GM19467 (cell line): ENCODE measurements around the gene BBS1.
A peak's percentile ranks its signal among the peaks of the same experiment; 100 is the strongest.

Source experiments
- ATAC-seq: cut with Tn5 transposase; IDR thresholded peaks from one replicate; pipeline ENCODE4 v1.9.1; 2021; ENCODE audit warnings: mild to moderate bottlenecking, moderate library complexity; ENCODE audit not compliant: unreplicated experiment

Gene BBS1

DNA sequence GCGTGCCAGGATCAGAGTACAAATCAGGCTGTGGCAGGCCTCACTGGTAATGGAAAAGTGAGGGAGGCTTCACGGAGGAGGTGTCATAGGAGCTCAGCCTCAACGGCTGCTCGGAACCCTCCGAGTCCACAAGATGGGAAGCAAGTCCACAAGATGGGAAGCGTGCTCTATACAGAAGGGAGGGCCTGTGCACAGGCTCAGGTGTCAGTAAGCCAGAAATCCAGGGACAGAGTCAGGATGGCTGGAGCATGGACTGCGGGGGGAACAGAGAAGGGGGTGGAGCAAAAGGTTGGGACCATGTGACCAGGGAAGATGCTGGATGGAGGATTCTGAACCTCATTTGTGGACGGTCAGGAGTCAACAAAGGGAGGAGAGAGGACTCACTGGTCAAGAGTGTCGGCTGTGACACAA, 33.6 kb upstream of the BBS1 start:
- ATAC-seq, result no peak

DNA sequence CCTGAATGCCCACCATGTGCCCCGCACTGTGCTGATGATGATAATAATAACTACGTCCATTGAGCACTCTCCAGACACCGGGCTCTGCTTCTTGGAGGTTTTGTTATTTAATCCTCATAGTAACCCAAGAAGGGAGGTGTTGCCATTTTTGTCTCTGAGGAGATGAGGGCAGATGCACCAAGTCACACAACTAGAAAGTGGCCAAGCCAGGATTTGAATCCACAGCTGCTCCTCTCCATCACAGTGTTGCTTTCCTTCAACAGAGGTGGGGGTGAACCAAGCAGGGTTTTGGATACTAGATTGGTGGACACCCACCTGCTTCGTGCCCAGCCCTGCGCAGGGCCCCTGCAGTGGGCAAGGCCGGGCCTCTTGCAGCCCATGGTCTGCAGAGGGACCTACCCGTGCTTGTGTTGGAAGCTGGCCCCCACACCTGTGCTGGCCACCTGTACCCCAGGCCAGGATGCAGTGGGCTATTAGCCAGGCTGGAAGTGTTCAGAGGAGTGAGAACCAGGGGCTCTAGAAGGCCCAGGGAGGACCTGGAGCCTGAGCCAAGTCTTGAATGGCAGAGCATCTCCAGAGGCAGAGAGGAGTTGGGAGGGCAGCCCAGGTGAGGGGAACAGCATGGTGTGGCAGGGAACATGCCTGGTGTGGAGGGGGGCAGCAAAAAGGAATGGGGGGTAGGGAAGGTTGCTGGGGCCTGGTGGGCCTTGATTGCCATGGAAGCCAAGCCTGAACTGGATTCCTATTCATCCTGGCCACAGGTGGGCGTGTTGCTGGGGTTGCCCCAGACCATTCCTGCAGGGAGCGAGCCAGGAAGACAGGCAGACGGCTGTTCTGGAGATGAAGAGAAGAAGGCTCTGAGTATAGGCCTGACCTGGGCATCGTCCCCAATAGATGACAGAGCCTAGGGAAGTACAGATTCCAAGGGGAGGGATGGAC, 32.9 kb upstream of the BBS1 start:
- ATAC-seq, result no peak

DNA sequence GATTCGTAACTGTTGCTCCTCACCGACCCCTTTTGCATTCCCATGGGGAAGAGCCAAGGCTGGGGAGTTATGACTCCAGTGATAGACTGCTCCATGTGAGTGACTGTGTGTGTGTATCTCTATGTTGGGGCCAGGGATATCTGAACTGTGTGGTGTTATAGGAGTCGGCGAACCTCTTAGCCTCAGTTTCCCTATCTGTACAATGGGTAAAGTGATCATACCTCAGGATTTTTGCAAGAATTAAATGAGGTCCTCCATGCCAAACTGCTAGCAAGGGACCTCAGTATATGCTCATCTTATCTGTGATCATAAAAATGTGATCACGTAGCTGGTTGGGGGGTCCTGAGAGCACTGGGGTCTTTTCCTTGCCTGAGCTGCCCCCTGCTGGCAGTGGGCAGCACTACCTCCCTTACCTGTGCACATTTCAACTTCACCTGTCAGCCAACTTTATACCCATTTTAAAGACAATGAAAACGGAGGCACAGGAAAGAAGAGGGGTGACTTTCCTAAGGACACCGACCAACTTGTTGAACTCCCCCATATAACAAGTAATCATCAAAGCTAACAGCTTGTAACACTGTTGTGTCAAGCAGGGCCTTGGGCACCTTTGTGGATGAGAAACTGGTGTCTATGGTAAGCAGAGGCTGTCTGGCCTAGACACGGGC, 31.6 kb upstream of the BBS1 start:
- no peak for ATAC-seq

DNA sequence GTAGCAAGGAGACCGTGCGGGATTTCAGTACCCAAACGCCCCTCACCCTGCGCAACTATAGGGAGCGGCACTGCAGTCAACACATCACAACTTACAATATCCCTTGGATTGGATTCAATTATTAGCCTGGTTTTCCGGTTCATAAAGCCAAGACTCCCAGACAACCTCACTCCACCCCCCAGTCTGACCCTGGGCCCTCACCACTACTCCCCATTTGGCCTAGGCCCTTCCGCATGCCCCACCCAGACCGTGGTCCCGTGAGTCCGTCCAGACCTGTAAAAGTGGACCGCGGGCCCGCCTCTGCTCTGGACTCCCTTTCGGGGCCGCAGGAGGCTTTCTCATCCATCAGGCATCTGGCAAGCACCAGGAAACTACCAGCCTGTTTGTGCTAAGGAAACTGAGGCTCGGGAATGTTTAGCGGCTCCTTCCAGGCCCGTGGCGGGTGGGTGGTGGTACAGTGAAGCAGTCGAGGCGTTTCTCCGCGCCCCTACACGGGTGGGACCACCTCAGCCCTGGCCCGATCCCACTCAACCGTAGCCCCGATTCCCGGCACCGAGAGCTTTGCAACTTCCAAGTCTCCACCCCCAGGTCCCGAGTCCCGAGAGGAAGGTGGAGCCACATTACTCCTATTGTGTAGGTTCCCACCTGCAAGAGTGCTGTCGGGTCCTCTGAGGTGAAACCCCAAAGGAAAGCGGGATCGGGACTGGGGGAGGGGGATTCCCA, 30.9 kb upstream of the BBS1 start:
- peak; percentile 13 for ATAC-seq

DNA sequence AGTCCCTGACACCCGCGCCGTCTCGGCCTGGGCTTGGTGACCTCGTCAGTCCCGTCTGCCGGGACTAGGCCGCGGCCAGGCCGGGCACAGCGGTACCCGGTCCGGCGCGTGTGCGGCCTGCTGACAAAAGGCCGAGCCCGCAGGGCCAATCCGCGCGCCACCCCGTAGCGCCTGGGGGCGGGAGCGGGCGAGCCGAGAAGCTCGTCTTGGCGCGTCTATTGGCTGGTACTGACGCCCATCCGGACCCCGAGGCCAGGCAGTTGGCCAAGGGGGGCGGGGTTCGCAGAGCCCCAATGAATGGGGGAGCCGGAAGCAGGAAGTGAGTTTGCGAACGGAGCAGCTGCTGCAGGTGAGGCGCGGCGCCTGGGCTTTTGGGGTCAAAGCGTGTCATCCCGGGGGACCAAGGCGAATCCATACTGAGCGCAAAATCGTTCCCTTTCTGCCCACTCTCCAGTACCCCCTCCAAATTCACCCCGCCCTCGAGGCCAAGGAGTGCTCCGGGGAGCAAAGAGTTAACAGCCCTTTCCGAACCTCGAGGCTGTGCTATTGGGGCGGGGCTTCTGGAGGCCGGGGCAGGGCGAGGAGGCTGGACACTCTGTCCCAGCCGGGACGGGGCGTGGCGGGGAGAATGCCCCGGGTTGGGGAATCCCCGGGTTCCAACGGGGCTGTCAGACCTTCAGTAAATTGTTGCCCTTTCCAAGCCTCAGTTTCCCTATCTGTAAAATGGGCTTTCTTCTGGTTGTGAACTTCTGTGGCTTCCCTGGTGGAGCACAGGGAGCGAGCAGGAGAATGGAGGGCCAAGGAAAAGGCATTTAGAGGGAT, 30.1 kb upstream of the BBS1 start, which contains the start of gene DPP3:
DPP3 (plus strand) TSS at position 318 of the 822 bp plus-strand sequence. CDS start 1,767 bp downstream, outside the sequence.
- ATAC-seq, result peak; percentile 91

DNA sequence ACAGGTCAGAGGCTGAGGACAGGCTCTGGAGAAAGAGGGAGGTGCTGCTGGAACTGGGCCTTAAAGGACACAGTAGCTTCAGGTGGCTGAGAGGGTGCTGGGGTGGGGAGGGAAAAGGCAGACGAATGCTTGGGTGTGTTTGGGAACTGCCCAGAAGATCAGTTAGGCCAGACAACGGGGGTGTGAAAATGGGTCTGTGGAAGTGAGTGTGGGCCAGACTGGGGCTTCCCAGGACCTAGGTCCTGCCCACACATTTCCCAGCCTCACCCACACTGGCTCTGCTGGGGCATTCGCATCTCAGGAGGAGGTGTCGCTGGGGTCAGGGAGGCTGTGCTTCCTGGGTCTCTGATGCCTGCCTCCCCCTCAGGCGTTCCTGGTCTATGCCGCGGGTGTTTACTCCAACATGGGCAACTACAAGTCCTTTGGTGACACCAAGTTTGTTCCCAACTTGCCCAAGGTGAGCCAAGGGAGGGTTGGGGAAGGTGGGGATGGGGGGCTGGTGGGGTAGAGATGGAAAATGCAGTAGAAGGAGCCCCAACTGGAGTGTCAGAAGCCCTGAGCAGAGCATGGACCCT, 25.5 kb upstream of the BBS1 start:
- no peak for ATAC-seq

DNA sequence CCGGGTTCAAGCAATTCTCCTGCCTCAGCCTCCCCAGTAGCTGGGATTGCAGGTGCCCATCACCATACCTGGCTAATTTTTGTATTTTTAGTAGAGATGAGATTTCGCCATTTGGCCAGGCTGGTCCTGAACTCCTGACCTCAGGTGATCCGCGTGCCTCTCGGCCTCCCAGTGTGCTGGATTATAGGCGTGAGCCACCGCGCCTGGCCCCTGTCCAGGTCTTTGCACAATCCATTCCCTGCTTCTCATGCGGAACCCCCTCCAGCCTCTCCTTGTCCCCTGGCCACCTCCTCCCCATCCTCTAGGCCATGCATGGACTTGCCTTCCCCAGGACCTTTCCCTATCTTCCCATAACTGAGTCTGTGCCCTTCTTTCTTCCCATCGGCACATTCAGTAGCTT, 21.5 kb upstream of the BBS1 start:
- no peak for ATAC-seq

DNA sequence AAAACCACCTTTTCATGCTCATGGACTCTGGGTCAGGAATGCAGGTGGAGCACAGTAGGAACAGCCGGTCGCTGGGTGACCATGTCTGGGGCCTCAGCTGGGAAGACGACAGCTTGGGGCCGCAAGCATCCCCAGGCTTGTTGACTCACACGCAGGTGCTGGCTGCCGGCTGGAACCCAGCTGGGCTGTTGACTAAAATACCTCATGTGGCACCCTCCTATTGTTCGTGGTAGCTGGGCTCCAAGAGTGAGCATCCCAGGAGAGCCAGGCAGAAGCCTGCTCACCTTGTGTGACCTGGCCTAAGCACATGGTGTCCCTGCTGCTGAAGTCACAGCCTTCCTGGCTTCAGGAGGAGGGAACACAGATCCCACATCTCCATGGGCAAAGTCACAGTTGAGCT, 20.8 kb upstream of the BBS1 start:
- no peak for ATAC-seq

DNA sequence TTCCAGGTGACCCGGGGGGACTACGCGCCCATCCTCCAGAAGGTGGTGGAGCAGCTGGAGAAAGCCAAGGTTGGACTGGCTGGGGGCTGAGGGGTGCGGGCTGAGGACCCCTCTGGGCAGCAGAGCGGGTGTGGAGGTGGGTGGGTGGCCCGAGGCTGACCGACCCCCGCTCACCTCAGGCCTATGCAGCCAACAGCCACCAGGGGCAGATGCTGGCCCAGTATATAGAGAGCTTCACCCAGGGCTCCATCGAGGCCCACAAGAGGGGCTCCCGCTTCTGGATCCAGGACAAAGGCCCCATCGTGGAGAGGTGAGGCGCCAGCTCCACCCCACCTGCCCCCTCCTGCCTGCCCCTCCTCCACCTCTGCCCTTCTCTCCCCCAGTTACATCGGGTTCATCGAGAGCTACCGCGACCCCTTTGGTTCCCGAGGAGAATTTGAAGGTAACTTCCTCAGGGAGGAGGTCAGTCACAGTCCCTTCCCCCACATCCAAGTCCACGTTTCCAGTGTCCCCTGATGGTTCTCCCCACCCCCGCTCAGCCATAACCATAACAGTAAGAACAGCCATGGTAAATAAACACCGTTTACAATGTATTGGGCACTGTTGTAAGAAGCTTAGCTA, 19.0 kb upstream of the BBS1 start:
- no peak for ATAC-seq

DNA sequence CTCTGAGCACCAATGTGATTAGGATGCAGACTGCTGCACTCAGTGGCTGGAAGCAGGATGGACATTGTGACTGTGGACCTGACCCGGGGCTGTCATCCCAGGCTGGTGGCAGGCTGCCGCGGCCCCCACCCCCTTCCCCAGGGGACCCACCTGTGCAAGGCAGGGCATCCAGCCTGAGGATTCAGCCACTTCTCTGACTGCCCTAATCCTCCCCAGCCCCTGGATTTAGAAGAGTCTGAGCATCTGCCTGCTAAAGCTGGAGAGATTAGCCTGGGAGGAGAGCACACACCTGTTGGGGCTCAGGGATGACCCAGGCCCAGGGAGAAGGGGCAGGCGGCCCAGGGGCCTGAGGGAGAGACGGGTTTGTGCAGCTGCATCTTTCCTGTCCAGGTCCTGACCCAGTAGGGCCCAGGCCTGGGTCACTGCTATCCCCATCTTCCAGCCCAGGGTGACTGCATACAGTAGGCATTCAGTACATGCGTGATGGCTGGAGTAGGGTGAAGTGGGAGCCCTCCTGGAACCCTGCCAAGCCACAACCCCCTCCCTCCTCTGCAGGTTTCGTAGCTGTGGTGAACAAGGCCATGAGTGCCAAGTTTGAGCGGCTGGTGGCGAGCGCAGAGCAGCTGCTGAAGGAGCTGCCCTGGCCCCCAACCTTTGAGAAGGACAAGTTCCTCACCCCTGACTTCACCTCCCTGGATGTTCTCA, 18.1 kb upstream of the BBS1 start:
- no peak for ATAC-seq

DNA sequence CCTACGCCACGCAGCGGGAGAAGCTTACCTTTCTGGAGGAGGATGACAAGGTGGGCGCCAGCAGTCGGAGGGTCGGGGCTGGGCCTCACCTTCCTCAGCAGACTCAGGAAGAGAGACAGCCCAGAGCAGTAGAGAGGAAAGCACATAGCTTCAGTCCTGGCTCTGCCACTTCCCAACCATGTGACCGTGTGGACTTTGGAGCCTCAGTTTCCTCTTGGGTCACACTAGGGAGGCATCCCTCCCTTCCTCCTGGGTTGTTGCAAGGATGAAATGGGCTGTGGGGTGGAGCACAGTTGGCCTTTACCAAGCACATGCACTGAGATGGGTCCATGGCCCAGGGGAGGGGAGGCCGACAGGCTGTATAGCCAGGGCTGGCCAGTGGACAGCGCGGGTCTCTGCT, 17.3 kb upstream of the BBS1 start:
- ATAC-seq, result no peak

DNA sequence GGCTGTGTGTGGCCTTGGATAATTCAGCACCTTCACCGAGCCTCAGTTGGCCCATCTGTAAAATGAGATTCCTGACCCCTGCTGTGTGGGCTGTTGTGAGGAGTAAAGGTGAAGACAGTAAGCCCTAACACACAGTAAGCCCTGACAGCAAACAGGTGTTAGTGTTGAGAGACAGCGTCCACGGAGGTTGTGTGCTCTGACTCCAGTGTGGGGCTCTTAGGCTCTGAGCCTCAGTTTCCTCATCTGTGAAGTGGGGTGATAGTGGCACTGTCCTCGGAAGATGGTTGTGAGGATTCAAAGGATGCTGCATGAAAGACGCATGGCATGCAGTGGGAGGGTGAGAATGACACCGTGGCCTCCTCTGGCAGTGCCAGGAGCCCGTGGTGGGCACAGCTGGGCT, 16.0 kb upstream of the BBS1 start:
- ATAC-seq, result no peak

DNA sequence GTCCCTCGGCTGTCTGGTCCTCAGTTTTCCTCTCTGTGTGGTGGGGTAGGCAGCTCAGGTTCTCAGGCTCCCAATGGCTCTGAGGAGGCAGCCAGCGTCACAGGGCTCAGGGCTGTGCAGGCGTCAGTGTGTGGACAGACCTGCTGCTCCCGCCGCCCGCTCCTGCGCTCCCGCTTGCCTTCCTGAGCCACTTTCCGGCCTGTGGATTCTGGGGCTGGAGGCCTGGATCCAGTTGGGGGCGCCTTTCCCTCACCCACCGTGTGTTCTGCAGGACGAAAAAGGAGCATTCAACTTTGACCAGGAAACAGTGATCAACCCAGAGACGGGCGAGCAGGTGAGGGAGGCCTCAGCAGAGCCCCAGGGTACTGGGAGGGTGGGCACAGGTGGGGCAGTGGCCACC, 15.5 kb upstream of the BBS1 start:
- no peak for ATAC-seq

DNA sequence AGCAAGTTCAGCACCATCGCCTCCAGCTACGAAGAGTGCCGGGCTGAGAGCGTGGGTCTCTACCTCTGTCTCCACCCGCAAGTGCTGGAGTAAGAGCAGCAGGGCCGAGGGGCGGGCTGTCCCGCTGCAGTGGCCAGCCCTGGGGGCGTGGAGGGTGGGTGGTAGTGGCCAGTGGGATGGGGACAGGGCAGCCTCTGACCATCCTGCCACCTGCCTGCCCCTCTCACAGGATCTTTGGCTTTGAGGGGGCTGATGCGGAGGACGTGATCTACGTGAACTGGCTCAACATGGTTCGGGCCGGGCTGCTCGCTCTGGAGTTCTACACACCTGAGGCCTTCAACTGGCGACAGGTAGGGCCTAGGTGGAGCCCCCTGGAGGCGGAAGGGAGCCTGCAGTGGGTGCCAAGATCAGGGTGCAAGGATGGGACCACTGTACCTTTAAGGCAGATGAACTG, 15.0 kb upstream of the BBS1 start:
- ATAC-seq, result no peak

DNA sequence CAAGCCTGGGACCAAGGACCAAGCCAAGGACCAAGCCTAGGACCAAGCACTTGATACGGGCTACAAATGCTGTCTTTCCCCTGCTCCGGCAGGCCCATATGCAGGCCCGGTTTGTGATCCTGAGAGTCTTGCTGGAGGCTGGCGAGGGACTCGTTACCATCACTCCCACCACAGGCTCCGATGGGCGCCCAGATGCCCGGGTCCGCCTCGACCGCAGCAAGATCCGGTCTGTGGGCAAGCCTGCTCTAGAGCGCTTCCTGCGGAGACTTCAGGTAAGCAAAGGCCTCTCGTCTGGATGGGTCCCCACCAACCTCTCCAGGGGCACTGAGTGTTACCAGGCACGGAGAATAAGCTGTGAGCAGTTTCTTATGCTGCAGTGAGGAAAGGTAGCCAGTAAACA, 13.2 kb upstream of the BBS1 start:
- ATAC-seq, result no peak

DNA sequence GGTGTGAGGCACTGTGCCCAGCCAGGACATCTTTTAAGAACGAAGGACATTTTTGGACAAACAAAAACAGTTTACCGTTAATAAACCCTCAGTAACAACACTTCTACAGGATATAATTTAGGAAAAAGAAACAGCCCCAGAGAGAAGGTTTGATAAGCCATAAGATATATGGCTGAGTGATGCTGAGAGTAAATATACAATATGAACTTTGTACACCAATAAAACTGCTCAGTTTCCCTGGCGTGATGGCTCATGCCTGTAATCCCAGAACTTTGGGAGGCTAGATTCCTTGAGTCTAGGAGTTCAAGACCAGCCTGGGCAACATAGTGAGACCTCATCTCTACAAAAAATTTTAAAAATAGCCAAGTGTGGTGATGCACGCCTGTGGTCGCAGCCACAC, 11.9 kb upstream of the BBS1 start:
- ATAC-seq, result no peak

DNA sequence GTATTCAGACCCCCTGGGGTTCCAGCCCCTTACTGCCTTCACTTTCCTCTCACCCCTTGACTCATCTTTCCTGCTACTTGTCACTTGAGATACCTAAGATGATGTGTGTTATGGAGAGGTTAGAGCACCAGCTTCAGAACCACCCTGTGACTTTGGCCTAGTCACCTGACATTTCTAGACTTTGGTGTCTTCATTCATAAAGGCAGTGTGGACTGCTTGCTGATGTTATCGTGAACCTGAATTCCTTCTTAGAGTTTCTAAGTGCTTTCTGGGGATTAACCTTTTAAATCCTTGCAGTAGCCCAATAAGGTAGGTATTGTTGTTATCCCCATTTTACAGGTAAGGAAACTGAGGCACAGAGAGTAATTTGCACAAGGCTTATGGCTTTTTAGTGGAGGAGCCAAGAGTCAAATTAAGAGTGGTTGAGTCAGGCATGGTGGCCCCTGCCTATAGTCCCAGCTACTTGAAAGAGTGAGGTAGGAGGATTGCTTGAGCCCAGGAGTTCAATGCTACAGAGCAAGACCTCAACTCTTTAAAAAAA, 5.1 kb upstream of the BBS1 start:
- no peak for ATAC-seq

DNA sequence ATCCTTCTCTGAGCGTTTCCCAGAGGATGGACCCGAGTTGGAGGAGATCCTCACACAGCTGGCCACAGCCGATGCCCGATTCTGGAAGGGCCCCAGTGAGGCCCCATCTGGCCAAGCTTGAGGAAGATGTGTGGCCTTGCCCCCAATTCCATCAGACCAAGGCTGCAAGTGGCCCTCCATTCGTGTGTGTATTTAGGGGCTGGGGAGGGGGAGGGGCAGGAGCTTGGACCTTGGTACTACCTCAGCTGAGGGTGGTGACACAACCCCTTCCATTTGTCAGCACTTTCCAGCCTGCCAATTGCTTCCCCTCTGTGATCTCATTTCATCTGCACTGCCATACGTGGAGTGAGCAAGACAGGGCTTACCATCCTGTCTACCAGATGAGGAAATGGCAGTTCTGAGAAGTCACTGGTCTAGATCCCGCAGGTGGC, 1.3 kb upstream of the BBS1 start:
- no peak for ATAC-seq

DNA sequence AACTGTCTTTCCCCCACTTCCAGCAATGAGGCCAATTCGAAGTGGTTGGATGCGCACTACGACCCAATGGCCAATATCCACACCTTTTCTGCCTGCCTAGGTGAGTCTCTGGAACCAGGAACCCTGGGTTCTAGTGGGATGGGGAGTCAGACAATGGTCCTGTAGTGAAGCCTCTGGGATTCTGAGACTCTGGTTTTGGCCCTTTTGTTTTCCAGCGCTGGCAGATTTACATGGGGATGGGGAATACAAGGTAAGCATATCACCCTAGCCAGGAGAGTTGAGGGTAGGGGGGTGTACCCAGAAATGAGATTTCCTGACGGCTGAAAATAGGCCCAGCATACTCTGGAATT, 530 bp downstream of the BBS1 start:
- no peak for ATAC-seq
